Endothelial cell of umbilical vein (primary cell): ENCODE measurements around the gene LPAR1. TPM values are rescaled to one million over a fixed set of nuclear protein-coding genes. Genes with fewer than 3 reads are reported as not detected.

Source experiments
- BruUV-seq: library from RNA; stranded (reverse); fragments of 400-500 nt; replicated peaks from 2 replicates; lab custom pipeline; 2021; lab: Mats Ljungman, UMichigan
- CTCF ChIA-PET: fragments of 300-600, 350-600 bp; sonication (Branson Sonifier 250); formaldehyde crosslinking; loops from one replicate; lab custom pipeline; 2021; ENCODE audit warnings: antibody characterized with exemption, inconsistent platforms; lab: Charles Lee
- POLR2A ChIA-PET: fragments of 300-600, 350-600 bp; sonication (Branson Sonifier 250); formaldehyde crosslinking; loops from one replicate; lab custom pipeline; 2021; ENCODE audit warnings: antibody characterized with exemption, inconsistent platforms; lab: Charles Lee
- DNase-seq: peaks from one replicate; pipeline ENCODE4 v3.0.0-alpha.2; 2011; ENCODE audit warnings: low read depth, low spot score
- FAIRE-seq: peaks from 2 replicates; lab custom pipeline; 2011; peaks lifted over from hg19 to GRCh38; lab: Jason Lieb, UNC
- H2AFZ ChIP-seq: 2 replicates; pipeline ENCODE4 v1.6.0; 2012; ENCODE audit warnings: low read depth, low read length, control low read depth, inconsistent platforms
- H3K27ac ChIP-seq: 2 replicates; pipeline ENCODE4 v1.5.1; 2011; ENCODE audit warnings: low read depth, mild to moderate bottlenecking, control low read depth, low read length, moderate library complexity; ENCODE audit not compliant: insufficient read depth
- H3K27me3 ChIP-seq, 2 experiments: 2 replicates each; pipeline versions ENCODE4 v1.6.0 to v1.6.1; 2011; ENCODE audit warnings: low read length in 2 of 2, mixed read lengths in 1 of 2; ENCODE audit not compliant: control insufficient read depth in 2 of 2, insufficient read depth in 2 of 2
- H3K36me3 ChIP-seq, 2 experiments: 2 replicates in 1 of 2; 3 replicates in 1 of 2; pipeline ENCODE4 v1.5.1; 2011; ENCODE audit warnings: low read length in 2 of 2, mild to moderate bottlenecking in 1 of 2, moderate library complexity in 1 of 2; ENCODE audit not compliant: control insufficient read depth in 2 of 2, insufficient read depth in 2 of 2; ENCODE audit errors: extremely low read depth in 1 of 2
- H3K4me1 ChIP-seq: 3 replicates; pipeline ENCODE4 v1.5.1; 2011; ENCODE audit warnings: mild to moderate bottlenecking, low read length; ENCODE audit not compliant: control insufficient read depth, insufficient read depth; ENCODE audit errors: extremely low read depth
- H3K4me2 ChIP-seq: 2 replicates; pipeline ENCODE4 v1.6.1; 2011; ENCODE audit warnings: low read length, control low read depth, mixed read lengths; ENCODE audit not compliant: insufficient read depth
- H3K4me3 ChIP-seq, 3 experiments: fragments of 200-600 bp in 1 of 3; sonication (generic), shearing (Covaris generic) in 1 of 3; replicated peaks in 1 of 3; 2 replicates each; pipeline ENCODE4 v1.5.1; 2011 to 2016; ENCODE audit warnings: control low read depth in 3 of 3, low read length in 3 of 3, mild to moderate bottlenecking in 2 of 3, inconsistent platforms in 1 of 3, low read depth in 1 of 3, moderate library complexity in 1 of 3; ENCODE audit not compliant: insufficient read depth in 1 of 3
- H3K79me2 ChIP-seq: 2 replicates; pipeline ENCODE4 v1.6.0; 2012; ENCODE audit warnings: low read length, inconsistent platforms; ENCODE audit not compliant: control insufficient read depth, insufficient read depth
- H3K9ac ChIP-seq: replicated peaks from 2 replicates; pipeline ENCODE3; 2011; ENCODE audit warnings: low read length, control low read depth; ENCODE audit not compliant: insufficient read depth; ENCODE audit errors: extremely low read depth
- H3K9me1 ChIP-seq: replicated peaks from 3 replicates; pipeline ENCODE4 v1.6.0; 2011; ENCODE audit warnings: mild to moderate bottlenecking, low read length; ENCODE audit not compliant: control insufficient read depth, insufficient read depth; ENCODE audit errors: extremely low read depth
- H3K9me3 ChIP-seq: replicated peaks from 2 replicates; pipeline ENCODE4 v1.5.1; 2012; ENCODE audit warnings: low read length, inconsistent platforms; ENCODE audit not compliant: control insufficient read depth, insufficient read depth
- H4K20me1 ChIP-seq: replicated peaks from 2 replicates; pipeline ENCODE3; 2011; ENCODE audit warnings: mild to moderate bottlenecking, low read length; ENCODE audit not compliant: control insufficient read depth, insufficient read depth; ENCODE audit errors: extremely low read depth
- EZH2 ChIP-seq: IDR thresholded peaks from 2 replicates; pipeline ENCODE4 v1.6.1; 2012; ENCODE audit warnings: borderline replicate concordance, low read depth, mild to moderate bottlenecking, moderate library complexity, low read length, inconsistent platforms; ENCODE audit not compliant: severe bottlenecking
- FOS ChIP-seq: IDR thresholded peaks from 2 replicates; pipeline ENCODE4 v1.6.1; 2011; ENCODE audit warnings: mild to moderate bottlenecking, low read length, moderate library complexity, borderline replicate concordance; ENCODE audit not compliant: insufficient read depth
- MYC ChIP-seq: IDR thresholded peaks from one replicate; pipeline ENCODE4 v1.6.1; 2011; ENCODE audit warnings: mild to moderate bottlenecking, low read depth, low read length
- POLR2AphosphoS5 ChIP-seq: IDR thresholded peaks from 2 replicates; pipeline ENCODE4 v1.6.1; 2012; ENCODE audit warnings: low read depth, mild to moderate bottlenecking, control low read depth, low read length, moderate library complexity; ENCODE audit not compliant: insufficient read depth
- dilution Hi-C: fragments of 300-500 bp; cut with MboI; formaldehyde crosslinking; loops from one replicate; pipeline ENCODE4 v1.15.0; 2019; ENCODE audit warnings: low sequenced_read_pairs; ENCODE audit not compliant: extremely low pct_ligation_motif_present
- intact Hi-C: fragments of 100-400 bp; cut with micrococcal nuclease; formaldehyde crosslinking; loops from one replicate; pipeline ENCODE4 v1.10.0; 2022
- polyA plus RNA-seq, 4 experiments: library from polyadenylated mRNA; depleted of rRNA in 3 of 4; stranded (reverse) in 3 of 4; unstranded in 1 of 4; fragments of >200 nt; gene quantifications; 2 replicates each; pipeline versions ENCODE4 v1.2.1 to v1.2.3, GENCODE V29; 2011 to 2012; ENCODE audit warnings: missing spikeins in 1 of 4
- total RNA-seq: library from RNA; stranded (reverse); gene quantifications from 2 replicates; pipeline ENCODE4 v1.2.3, GENCODE V29; 2021
- TF ChIP-seq, protein P1 (sequence below), 2 donors: IDR thresholded peaks; 1 replicate in 1 of 2; 2 replicates in 1 of 2; pipeline ENCODE4 v1.5.1; 2011; ENCODE audit warnings: low read length in 2 of 2, mild to moderate bottlenecking in 2 of 2, moderate library complexity in 2 of 2, control low read depth in 1 of 2, inconsistent platforms in 1 of 2, low read depth in 1 of 2; ENCODE audit not compliant: insufficient read depth in 1 of 2; ENCODE audit errors: extremely low read depth in 1 of 2

Gene LPAR1
- total and polyA plus RNA-seq, 2 donors (not counting 3 experiments of a cell fraction or from before 2014, with no cell fraction given), result 0.88 to 3.0 TPM

DNA sequence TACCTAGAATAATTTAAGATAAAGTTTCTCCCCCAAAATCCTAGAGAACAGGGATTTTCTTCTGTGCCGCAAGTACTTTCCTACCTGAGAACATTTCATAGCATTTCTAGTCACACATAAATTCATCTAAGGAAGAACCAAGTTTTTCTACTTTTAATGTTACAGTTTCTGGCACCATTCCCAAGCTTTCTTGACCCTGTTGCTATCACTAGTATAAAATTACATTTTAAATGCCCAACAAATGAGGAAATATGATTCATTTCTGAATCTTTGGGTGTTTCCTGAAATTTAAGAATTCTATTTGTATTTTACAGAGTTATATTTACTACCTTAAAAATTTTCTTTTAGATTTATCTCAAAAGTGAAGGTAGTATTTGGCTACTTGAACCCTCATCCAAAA, 137.8 kb downstream of the LPAR1 start:
- Histone ChIP-seq H3K4me1 (peaks cover 2% of the 10 kb centered on the region), H4K20me1 (no peaks in the 10 kb centered on the region), H3K27me3 (no peaks in the 10 kb centered on the region), H3K36me3 (no peaks in the 10 kb centered on the region), H3K27ac (no peak overlapping the region), H3K9me1 (no peaks in the 10 kb centered on the region), H3K9ac (no peak overlapping the region), H3K79me2 (no peaks in the 10 kb centered on the region), H3K4me3 (no peak overlapping the region), H3K4me2 (no peak overlapping the region), H2AFZ (no peak overlapping the region), H3K9me3 (no peaks in the 10 kb centered on the region)
- intact Hi-C loops, result no loop called here
- BruUV-seq, result no TSS peak
- DNase-seq, result peak; percentile 33
- no peak for FAIRE-seq
- POLR2A ChIA-PET, result no interaction called here
- dilution Hi-C loops, result no loop called here
- CTCF ChIA-PET, result interaction anchor here (1.0 to 1.7 kb wide), 2 partner anchors 13 to 262 kb away, joined by 3 to 4 read pairs; no protein-coding TSS in a partner anchor
- TF ChIP-seq FOS (peak; percentile 23), POLR2AphosphoS5 (no peak)

DNA sequence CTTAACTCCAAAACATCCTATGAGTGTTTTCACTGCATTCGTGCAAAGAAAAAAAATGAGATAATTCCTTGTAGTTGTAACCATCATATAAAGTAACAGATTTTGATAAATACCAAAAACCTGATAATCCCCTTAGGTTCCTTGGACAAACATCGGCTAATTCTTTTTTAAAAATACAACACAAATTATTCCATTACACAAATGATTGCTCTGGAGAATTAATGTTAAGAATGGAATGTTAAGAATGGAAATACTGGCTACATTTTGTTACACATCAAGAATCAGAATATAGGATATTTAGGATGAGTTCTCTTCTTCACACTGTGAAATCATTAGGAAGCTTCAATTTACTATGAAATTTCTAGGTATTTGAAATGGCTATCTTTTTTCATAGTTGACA, 139.4 kb downstream of the LPAR1 start:
- H3K4me2 ChIP-seq, result no peak overlapping the region
- H3K4me3 ChIP-seq, result no peak overlapping the region
- no peak overlapping the region for H2AFZ ChIP-seq
- no peaks in the 10 kb centered on the region for H3K36me3 ChIP-seq
- ChIA-PET POLR2A (no interaction called here), CTCF (no interaction called here)
- intact Hi-C loops (no loop called here), dilution Hi-C loops (no loop called here)
- TF ChIP-seq POLR2AphosphoS5, result no peak
- TF ChIP-seq MYC, result no peak
- TF ChIP-seq, protein P1, sequence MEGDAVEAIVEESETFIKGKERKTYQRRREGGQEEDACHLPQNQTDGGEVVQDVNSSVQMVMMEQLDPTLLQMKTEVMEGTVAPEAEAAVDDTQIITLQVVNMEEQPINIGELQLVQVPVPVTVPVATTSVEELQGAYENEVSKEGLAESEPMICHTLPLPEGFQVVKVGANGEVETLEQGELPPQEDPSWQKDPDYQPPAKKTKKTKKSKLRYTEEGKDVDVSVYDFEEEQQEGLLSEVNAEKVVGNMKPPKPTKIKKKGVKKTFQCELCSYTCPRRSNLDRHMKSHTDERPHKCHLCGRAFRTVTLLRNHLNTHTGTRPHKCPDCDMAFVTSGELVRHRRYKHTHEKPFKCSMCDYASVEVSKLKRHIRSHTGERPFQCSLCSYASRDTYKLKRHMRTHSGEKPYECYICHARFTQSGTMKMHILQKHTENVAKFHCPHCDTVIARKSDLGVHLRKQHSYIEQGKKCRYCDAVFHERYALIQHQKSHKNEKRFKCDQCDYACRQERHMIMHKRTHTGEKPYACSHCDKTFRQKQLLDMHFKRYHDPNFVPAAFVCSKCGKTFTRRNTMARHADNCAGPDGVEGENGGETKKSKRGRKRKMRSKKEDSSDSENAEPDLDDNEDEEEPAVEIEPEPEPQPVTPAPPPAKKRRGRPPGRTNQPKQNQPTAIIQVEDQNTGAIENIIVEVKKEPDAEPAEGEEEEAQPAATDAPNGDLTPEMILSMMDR (IDR thresholded peaks at IDR 0.05; ENCODE audit: extremely low read depth in 1 of 2, insufficient read depth in 1 of 2, low read depth in 1 of 2, low read length in 2 of 2), result no peak
- no peak for TF ChIP-seq EZH2
- H3K4me1 ChIP-seq, result peaks cover 2% of the 10 kb centered on the region
- no peak overlapping the region for H3K27ac ChIP-seq
- H4K20me1 ChIP-seq, result no peaks in the 10 kb centered on the region
- no TSS peak for BruUV-seq
- H3K79me2 ChIP-seq, result no peaks in the 10 kb centered on the region
- H3K9me1 ChIP-seq, result no peaks in the 10 kb centered on the region
- no peaks in the 10 kb centered on the region for H3K27me3 ChIP-seq
- H3K9me3 ChIP-seq, result no peaks in the 10 kb centered on the region
- FAIRE-seq (no peak), DNase-seq (no peak)
- H3K9ac ChIP-seq, result no peak overlapping the region
